Colonic mucosa (tissue), 4 donors: ENCODE results near the gene GCAT. TPM values are rescaled to one million over a fixed set of nuclear protein-coding genes. Genes with fewer than 3 reads are reported as not detected.
A peak's percentile ranks its signal among the peaks of the same experiment; 100 is the strongest.

Experiments
- DNase-seq: peaks from one replicate; pipeline ENCODE4 v3.0.0-alpha.2; 2020
- H3K27ac ChIP-seq: fragments of 200-600 bp; one replicate; pipeline ENCODE4 v1.8.0; 2021
- H3K27me3 ChIP-seq: fragments of 200-600 bp; one replicate; pipeline ENCODE4 v1.8.0; 2021
- H3K36me3 ChIP-seq: fragments of 200-600 bp; one replicate; pipeline ENCODE4 v1.8.0; 2021
- H3K4me1 ChIP-seq: fragments of 200-600 bp; one replicate; pipeline ENCODE4 v1.8.0; 2021; ENCODE audit warnings: mild to moderate bottlenecking
- H3K4me3 ChIP-seq: fragments of 200-600 bp; one replicate; pipeline ENCODE4 v1.8.0; 2021
- H3K9ac ChIP-seq, 2 donors: one replicate each; pipeline ENCODE4 v1.7.0; 2013; ENCODE audit warnings: control low read depth in 2 of 2, low read depth in 2 of 2, low read length in 2 of 2
- H3K9me3 ChIP-seq: fragments of 200-600 bp; one replicate; pipeline ENCODE4 v1.8.0; 2021
- intact Hi-C: fragments of 100-400 bp; cut with DNase I; formaldehyde crosslinking; loops from one replicate; pipeline ENCODE4 v1.14.1; 2022
- total RNA-seq, 2 donors: library from RNA; stranded (reverse); fragmentation: NEBNext Ultra II Directional in 1 of 2; extraction: Animal tissue kit (Norgen Biotek cat#: 25700) in 1 of 2; gene quantifications; one replicate each; pipeline ENCODE4 v1.2.1, GENCODE V29; 2021
- TF ChIP-seq, protein P1 (sequence below): fragments of 200-600 bp; IDR thresholded peaks from one replicate; pipeline ENCODE4 v1.8.0; 2022; ENCODE audit warnings: antibody characterized with exemption, mild to moderate bottlenecking
- donor health status: healthy.
- donor health status: DM: no; HTN: no; CAD: no.
- donor health status: DM: no; HTN: no; CAD: no.

Gene GCAT
- total RNA-seq, 2 donors from 2014 or later: 13.0 to 23.5 TPM

DNA sequence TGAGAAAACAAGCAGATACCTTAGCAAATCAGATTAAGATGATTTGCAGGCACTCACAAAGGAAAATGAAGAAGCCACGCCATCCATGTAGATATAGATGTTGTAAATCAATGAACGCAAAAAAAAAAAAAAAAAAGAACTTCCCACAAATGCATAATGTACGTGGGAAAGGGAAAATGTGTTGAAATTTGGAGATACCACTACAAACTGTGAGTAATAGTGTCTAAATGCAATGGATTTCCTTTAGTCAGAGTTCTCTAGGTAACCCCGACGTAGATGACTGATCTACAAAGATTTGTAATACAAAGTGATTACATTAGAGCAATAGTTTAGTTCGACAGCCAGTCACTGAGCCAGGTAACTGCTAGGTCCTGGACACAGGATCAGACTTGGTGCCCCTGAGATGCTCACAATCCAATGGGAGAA, 37.2 kb downstream of the GCAT start:
- TF ChIP-seq, protein P1, sequence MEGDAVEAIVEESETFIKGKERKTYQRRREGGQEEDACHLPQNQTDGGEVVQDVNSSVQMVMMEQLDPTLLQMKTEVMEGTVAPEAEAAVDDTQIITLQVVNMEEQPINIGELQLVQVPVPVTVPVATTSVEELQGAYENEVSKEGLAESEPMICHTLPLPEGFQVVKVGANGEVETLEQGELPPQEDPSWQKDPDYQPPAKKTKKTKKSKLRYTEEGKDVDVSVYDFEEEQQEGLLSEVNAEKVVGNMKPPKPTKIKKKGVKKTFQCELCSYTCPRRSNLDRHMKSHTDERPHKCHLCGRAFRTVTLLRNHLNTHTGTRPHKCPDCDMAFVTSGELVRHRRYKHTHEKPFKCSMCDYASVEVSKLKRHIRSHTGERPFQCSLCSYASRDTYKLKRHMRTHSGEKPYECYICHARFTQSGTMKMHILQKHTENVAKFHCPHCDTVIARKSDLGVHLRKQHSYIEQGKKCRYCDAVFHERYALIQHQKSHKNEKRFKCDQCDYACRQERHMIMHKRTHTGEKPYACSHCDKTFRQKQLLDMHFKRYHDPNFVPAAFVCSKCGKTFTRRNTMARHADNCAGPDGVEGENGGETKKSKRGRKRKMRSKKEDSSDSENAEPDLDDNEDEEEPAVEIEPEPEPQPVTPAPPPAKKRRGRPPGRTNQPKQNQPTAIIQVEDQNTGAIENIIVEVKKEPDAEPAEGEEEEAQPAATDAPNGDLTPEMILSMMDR: no peak
- Histone ChIP-seq H3K27me3 (no peaks in the 10 kb centered on the region), H3K9me3 (no peaks in the 10 kb centered on the region), H3K4me3 (peak overlapping the region; percentile 93), H3K27ac (peak overlapping the region; percentile 97), H3K36me3 (no peaks in the 10 kb centered on the region), H3K9ac (no peak overlapping the region), H3K4me1 (peaks cover 7% of the 10 kb centered on the region)
- DNase-seq: no peak
- intact Hi-C loops: no loop called here

DNA sequence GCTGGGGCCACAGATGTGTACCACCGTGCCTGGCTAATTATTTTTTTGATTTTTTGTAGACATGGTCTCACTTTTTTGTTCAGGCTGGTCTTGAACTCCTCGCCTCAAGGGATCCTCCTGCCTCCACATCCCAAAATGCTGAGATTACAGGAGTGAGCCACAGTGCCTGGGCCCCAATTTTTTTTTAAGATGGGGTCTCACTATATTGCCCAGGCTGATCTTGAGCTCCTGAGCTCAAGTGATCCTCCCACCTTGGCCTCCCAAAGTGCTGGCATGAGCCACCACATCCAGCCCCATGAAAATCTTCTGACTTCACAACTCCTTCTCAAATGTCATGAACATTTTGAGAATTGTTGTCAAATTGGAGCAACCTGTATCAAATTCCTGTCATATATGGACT, 38.7 kb downstream of the GCAT start:
- no peaks in the 10 kb centered on the region for H3K36me3 ChIP-seq
- intact Hi-C loops: no loop called here
- no peak for DNase-seq
- no peaks in the 10 kb centered on the region for H3K27me3 ChIP-seq
- H3K4me1 ChIP-seq: peaks cover 12% of the 10 kb centered on the region
- no peak overlapping the region for H3K27ac ChIP-seq
- TF ChIP-seq, protein P1: no peak
- H3K9me3 ChIP-seq: no peaks in the 10 kb centered on the region
- no peak overlapping the region for H3K9ac ChIP-seq
- H3K4me3 ChIP-seq: no peak overlapping the region

GRCh38 chr22:37848587-37849088, 40.9 kb downstream of the GCAT start:
- H3K4me3 ChIP-seq: peak overlapping the region; percentile 78
- peaks cover 5% of the 10 kb centered on the region for H3K4me1 ChIP-seq
- H3K27ac ChIP-seq: peak overlapping the region; percentile 89
- peaks cover 13% of the 10 kb centered on the region for H3K36me3 ChIP-seq
- no peaks in the 10 kb centered on the region for H3K9me3 ChIP-seq
- peak overlapping the region; percentile 75 to 93 for H3K9ac ChIP-seq
- DNase-seq: no peak
- H3K27me3 ChIP-seq: no peaks in the 10 kb centered on the region
- TF ChIP-seq, protein P1: no peak
- intact Hi-C loops: no loop called here

DNA sequence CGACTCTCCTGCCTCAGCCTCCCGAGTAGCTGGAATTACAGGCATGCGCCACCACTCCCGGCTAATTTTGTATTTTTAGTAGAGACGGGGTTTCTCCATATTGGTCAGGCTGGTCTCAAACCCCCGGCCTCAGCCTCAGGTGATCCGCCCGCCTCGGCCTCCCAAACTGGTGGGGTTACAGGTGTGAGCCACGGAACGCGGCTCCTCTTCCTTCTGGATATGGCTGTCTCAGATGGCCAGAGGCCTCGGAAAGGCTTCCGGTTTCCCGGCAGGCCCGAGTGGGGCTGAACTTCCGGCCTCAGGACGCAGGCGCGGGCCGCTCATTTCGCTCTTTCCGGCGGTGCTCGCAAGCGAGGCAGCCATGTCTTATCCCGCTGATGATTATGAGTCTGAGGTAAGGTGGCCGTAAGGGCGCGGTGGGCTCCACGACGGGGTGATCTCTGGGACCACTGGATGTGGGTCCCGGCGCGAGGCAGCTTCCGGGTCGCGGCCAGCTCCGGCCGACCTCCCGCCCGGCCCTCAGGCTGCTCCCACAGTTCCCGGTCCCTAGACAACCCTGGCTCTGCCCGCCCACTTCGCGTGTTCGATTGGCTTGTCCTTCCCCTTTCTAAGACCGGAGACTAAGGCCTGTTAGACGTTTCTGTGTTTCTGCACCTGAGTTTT, 41.5 kb downstream of the GCAT start, which contains the start of gene EIF3L:
Gene EIF3L, plus strand, starts transcription at position 331 of the 663 bp plus-strand sequence. Its CDS starts 31 bp downstream, at position 362.
- intact Hi-C loops: no loop called here
- TF ChIP-seq, protein P1: no peak
- peaks cover 14% of the 10 kb centered on the region for H3K36me3 ChIP-seq
- no peaks in the 10 kb centered on the region for H3K9me3 ChIP-seq
- peak; percentile 93 for DNase-seq
- H3K4me3 ChIP-seq: peak within 1 kb of the TSS; percentile 78
- H3K9ac ChIP-seq: peak within 1 kb of the TSS; percentile 83 to 93
- no peaks in the 10 kb centered on the region for H3K27me3 ChIP-seq
- peaks cover 5% of the 10 kb centered on the region for H3K4me1 ChIP-seq
- H3K27ac ChIP-seq: peak within 1 kb of the TSS; percentile 89

DNA sequence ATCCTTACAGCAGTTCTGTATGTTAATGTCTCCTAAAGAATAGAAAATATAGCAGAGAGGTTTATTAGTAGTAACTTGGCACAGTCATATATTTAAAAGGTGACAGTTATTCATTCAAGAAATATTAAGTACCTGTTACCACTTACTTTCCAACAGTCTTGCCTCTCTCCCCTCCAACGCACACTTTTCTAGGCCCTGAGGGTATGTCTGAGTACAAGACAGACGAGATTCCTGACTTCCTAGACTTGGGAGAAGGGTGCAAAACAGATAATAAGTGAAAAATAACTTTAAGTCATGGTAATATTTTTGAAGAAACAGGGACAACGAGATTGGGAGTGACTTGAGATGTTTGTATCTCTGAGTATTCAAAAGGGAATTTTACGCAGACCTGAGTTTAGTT, 43.1 kb downstream of the GCAT start:
- Histone ChIP-seq H3K9ac (no peak overlapping the region), H3K9me3 (no peaks in the 10 kb centered on the region), H3K4me1 (peaks cover 5% of the 10 kb centered on the region), H3K27me3 (no peaks in the 10 kb centered on the region), H3K27ac (no peak overlapping the region), H3K4me3 (no peak overlapping the region), H3K36me3 (peaks cover 30% of the 10 kb centered on the region)
- TF ChIP-seq, protein P1: no peak
- DNase-seq: no peak
- intact Hi-C loops: no loop called here
